Measurements from ENCODE around the gene SOCS1.
A peak's percentile ranks its signal among the peaks of the same experiment; 100 is the strongest.

SOCS1 gene

DNA sequence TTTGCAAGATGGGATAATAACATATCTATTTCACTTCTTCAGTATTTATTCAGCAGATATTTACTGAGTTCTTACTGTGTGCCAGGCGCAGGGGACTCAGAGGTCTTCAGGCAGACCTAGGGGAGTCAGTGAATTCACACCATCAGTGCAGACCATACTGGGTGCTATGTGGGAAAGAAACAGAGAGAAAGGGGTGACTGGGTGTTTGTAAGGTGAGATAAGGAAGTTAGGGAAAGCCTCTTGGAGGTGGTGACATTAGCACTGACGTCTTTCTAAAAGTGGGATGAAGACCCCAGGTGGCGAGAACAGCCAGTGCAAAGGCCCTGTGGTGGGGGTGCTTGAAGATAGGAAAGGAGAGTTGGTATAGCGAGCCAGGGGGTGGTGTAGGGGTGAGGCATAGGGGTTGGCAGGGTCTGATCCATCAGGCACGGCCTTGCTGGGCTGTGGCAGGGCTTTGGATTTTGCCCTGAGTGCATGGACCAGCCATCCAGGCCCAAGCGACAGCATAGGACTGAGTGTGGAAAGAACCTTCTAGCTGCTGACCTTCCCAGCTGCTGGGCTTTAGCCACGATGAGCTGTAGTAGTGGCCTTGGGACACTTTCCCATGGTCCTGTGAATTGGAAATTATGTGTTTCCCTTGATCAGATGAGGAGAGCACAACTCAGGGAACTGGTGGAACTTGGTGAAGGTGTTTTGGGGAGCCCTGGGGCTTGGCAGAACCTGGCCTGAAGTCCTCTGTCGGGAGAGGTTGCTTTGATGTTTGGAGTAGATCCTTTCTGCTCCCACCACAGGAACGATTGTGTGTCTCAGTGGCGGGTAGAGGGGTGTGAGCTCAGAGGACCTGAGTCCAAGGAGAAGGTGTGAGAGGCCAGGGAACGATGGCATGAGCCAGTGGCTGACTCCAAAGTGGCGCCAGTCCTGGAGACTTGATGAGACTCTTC is 3.9 kb upstream of the SOCS1 start:
- Mint-ChIP-seq H3K9me3 (no peaks in the 10 kb centered on the region), H3K4me3 (no peak overlapping the region), H3K4me1 (ENCODE audit: low read depth) (peaks cover 52% of the 10 kb centered on the region), H3K27ac (no peak overlapping the region), H3K27me3 (ENCODE audit: low read depth) (no peaks in the 10 kb centered on the region), H3K36me3 (ENCODE audit: low read depth) (peaks cover 7% of the 10 kb centered on the region)
- DNase-seq (ENCODE audit: low spot score): no peak

DNA sequence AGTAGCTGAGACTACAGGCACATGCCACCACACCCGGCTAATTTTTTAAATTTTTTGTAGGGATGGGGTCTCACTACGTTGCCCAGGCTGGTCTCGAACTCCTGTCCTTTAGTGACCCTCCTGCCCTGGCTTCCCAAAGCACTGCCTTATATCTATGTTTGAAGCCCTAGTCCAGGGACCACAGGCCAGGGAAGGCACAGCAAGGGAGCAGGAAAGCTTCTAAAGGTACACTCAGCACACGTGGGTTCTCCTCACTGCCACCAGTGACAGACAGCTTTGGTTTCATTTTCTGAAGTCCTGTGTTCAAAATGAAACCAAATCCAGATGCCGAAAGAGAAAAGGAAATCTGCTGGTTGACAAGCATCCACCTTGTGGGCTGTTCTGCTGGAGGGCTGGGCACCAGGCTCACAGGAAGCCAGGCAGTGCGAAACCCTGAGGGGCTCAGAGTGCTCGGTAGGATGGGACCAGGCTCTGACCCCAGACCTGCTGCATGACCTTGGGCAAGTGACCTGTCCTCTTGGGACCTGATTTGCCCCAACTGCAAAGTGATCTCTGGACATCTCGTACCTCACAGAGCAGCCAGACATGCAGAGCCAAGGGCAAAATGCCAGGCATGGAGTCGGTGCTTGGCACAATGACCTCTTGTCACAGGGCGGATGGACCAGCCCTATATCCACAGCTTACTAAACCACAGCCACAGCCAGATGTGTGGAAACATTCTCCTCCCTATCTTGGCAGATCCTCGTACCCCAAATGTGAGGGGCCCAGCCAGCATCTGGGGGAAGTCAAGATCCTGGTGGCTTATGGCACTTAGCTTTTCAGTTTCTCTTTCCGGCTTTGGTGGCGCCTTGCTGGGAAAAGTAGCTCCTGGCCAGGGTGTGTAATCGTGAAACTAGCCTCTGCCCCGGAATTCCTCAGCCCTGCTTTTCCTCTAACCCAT is 2.8 kb upstream of the SOCS1 start:
- Mint-ChIP-seq H3K27ac (peak overlapping the region; percentile 79), H3K9me3 (no peaks in the 10 kb centered on the region), H3K36me3 (ENCODE audit: low read depth) (peaks cover 17% of the 10 kb centered on the region), H3K4me3 (peak overlapping the region; percentile 60), H3K4me1 (ENCODE audit: low read depth) (peaks cover 43% of the 10 kb centered on the region), H3K27me3 (ENCODE audit: low read depth) (no peaks in the 10 kb centered on the region)
- DNase-seq (ENCODE audit: low spot score): peak; percentile 44

DNA sequence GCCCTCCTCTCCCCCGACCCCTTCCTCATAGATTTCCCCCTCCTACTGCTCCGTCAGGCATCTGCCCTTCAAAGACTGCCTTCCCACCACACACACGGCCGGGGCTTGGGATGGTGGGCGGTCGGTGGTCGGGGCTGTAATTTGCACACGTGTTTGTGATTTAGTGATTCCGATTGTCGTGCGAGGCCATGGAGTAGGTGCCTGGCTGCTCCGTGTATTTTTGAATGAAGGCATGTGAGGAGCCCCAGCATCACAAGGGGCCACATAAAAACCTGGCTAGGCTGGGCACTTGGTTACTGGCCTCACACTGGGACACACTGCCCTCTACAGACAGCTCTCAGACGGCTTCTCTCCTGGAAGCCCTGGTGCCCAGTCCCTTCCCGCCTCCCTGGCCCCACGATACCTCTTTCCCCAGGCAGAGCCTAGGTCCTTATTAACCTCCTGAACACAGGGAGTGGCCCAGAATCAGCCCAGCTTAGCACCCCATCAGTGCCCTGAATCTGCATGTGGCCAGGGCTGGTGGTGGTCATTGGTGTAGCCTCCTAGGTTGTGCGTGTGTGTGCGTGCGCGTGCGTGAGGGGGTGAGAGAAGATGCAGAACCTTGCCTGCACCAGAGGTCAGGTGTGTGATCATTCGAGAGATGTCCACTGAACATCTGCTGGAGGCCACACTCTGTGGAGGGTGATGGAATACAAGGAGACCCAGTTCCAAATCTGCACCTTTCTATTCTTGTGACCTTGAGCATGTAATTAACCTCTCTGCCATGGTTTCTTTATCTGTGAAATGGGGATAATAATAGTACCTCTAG is 1.3 kb upstream of the SOCS1 start:
- Mint-ChIP-seq H3K9me3 (no peaks in the 10 kb centered on the region), H3K36me3 (ENCODE audit: low read depth) (peaks cover 31% of the 10 kb centered on the region), H3K27ac (peak overlapping the region; percentile 86), H3K4me1 (ENCODE audit: low read depth) (peaks cover 39% of the 10 kb centered on the region), H3K27me3 (ENCODE audit: low read depth) (no peaks in the 10 kb centered on the region), H3K4me3 (peak overlapping the region; percentile 96)
- DNase-seq (ENCODE audit: low spot score): peak; percentile 70

DNA sequence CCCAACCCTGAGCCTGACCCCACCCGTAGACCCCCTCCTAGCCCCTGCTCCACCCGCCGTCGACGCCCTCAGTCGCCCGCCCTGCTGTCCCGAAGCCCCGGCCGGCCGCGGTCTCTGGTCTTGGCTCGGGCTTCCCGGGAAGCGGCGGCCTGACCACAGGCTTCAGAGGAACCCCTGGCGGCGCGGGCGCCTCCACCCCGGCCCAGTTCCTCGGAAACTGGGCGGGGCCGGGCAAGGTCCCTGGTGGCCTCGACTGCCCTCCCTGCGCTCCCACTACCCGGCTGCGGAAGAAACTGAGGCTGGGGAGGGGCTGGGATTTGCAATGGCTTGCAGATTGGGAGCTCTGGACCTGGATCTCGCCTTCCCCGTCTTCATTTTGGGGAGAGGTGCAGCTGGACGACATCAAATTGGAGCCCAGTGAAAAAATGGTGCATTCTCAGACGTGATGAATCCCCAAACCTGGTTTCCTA is 692 bp upstream of the SOCS1 start:
- Mint-ChIP-seq H3K36me3 (ENCODE audit: low read depth) (peaks cover 37% of the 10 kb centered on the region), H3K4me1 (ENCODE audit: low read depth) (peaks cover 44% of the 10 kb centered on the region), H3K27me3 (ENCODE audit: low read depth) (no peaks in the 10 kb centered on the region), H3K27ac (peak overlapping the region; percentile 86), H3K4me3 (peak overlapping the region; percentile 96), H3K9me3 (no peaks in the 10 kb centered on the region)
- DNase-seq (ENCODE audit: low spot score): peak; percentile 68

DNA sequence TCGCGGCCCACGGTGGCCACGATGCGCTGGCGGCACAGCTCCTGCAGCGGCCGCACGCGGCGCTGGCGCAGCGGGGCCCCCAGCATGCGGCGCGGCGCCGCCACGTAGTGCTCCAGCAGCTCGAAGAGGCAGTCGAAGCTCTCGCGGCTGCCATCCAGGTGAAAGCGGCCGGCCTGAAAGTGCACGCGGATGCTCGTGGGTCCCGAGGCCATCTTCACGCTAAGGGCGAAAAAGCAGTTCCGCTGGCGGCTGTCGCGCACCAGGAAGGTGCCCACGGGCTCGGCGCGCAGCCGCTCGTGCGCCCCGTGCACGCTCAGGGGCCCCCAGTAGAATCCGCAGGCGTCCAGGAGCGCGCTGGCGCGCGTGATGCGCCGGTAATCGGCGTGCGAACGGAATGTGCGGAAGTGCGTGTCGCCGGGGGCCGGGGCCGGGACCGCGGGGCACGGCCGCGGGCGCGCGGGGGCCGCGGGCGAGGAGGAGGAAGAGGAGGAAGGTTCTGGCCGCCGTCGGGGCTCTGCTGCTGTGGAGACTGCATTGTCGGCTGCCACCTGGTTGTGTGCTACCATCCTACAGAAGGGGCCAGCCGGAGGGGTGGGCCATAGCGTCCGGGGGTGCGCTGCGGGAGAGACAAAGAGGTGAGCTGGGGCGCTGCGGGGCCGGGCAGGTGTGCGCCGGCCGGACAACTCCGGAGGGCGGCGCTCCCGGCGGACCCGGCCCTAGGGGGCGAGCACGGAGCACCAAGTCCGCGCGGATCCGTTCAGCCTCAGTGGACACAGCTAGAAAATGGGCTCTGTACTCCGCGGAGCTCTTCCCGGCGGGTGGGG is 879 bp downstream of the SOCS1 start:
- H3K27me3 Mint-ChIP-seq (ENCODE audit: low read depth): no peaks in the 10 kb centered on the region
- peak overlapping the region; percentile 99 for H3K4me3 Mint-ChIP-seq
- H3K36me3 Mint-ChIP-seq (ENCODE audit: low read depth): peaks cover 51% of the 10 kb centered on the region
- no peaks in the 10 kb centered on the region for H3K9me3 Mint-ChIP-seq
- H3K27ac Mint-ChIP-seq: peak overlapping the region; percentile 82
- peaks cover 52% of the 10 kb centered on the region for H3K4me1 Mint-ChIP-seq (ENCODE audit: low read depth)
- DNase-seq (ENCODE audit: low spot score): no peak

DNA sequence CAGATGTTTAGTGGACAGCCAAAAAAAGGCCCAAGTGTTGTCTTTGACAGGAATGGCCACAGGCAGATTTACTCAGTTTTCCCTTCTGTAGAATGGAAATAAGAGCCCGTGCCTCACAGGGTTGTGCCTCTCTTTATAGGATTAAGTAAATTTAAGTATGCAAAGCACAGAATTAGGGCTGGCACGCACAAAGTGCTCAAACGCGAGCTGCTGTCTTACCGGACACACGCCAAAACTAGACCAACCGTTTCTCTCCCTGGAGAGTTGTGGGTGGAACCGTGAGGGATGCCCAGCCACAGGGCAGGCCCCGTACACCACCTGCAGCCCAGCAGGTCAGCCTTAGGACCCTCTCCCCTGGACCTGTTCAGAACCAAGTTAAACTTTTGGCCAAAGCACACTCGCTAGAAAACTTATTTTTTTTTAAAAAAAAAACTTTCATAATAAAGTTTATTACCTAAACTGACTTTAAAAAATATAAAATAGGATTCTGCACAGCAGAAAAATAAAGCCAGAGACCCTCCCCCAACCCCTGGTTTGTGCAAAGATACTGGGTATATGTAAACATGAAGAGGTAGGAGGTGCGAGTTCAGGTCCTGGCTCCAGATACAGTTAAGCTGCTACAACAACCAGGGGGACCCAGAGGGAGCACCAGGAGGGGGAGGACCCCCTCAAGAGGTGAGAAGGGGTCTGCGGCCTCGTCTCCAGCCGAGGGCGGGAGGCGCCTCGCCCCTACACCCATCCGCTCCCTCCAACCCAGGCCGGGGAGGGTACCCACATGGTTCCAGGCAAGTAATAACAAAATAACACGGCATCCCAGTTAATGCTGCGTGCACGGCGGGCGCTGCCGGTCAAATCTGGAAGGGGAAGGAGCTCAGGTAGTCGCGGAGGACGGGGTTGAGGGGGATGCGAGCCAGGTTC is 1.8 kb downstream of the SOCS1 start:
- H3K9me3 Mint-ChIP-seq: no peaks in the 10 kb centered on the region
- H3K27me3 Mint-ChIP-seq (ENCODE audit: low read depth): no peaks in the 10 kb centered on the region
- peak overlapping the region; percentile 95 for H3K27ac Mint-ChIP-seq
- DNase-seq (ENCODE audit: low spot score): peak; percentile 17
- H3K4me3 Mint-ChIP-seq: peak overlapping the region; percentile 99
- peaks cover 44% of the 10 kb centered on the region for H3K4me1 Mint-ChIP-seq (ENCODE audit: low read depth)
- H3K36me3 Mint-ChIP-seq (ENCODE audit: low read depth): peaks cover 57% of the 10 kb centered on the region

DNA sequence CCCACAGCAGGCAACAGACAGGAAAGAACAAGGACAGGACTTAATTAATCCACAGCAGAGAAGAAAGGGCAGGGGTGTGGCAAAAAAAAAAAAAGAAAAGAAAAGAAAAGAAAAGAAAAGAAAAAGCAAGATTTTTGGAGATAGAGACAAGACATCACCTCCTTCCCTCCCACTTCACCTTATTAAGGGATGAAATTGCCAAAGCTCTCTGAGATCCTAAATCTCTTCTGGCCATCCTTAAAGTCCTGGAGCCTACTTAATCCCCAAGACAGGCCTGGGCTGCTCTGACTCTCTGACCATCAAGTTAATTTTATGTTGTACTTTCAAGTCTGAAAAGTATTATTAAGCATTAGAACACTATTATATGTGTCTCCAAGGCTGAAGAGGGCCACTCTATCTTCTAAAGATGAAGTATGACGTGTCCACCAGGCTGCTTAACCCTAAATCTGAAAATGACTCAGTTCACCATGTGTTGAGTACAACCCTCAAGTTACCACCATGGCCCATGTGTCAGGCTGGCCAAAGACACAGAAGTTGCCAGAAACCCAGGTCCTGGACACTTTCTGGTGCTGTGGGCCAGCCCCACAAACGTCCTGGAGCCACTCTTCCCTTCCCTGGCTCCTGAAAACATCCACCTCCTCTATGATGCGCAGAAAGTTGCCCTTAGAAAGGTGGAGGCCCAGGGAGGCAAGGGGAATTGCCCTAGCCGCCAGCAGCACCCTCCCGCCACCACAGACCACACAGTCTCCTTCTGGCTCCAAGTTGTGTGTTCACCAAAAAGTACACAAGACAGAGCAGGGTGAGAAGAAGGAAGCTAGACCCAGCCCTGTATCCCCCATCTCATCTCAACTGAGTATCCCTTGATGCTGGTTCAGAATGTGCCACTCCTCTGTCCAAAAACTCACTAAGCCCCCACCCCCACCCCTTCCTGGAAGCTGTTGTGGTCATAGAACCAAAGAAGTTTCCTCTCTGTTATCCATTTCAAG is 2.7 kb downstream of the SOCS1 start:
- Mint-ChIP-seq H3K27me3 (ENCODE audit: low read depth) (no peaks in the 10 kb centered on the region), H3K4me3 (peak overlapping the region; percentile 99), H3K9me3 (no peaks in the 10 kb centered on the region), H3K36me3 (ENCODE audit: low read depth) (peaks cover 66% of the 10 kb centered on the region), H3K4me1 (ENCODE audit: low read depth) (peaks cover 40% of the 10 kb centered on the region), H3K27ac (peak overlapping the region; percentile 95)
- DNase-seq (ENCODE audit: low spot score): peak; percentile 54

DNA sequence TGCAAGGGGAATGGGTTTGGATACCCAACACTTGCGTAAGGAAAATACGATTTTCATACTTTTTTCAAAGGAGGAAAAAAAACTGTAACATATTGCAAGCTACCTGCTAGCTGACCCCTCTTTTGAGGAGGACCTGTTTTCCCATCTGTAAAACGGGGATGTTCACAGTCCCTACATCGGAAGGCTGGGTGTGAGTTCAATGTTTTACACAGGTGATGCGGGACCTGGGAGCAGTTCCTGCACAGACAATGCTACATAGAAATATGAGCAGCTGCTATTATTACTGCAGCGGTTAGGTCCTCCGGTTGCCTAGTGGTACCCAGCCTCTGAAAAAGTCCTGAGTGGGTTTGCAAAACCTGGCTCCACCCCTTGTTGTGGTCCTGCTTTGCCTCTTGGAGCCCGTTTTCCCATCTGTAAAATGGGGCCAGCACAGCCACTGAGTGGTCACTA is 3.5 kb downstream of the SOCS1 start:
- H3K9me3 Mint-ChIP-seq: no peaks in the 10 kb centered on the region
- H3K4me3 Mint-ChIP-seq: peak overlapping the region; percentile 99
- H3K27ac Mint-ChIP-seq: peak overlapping the region; percentile 95
- peaks cover 72% of the 10 kb centered on the region for H3K36me3 Mint-ChIP-seq (ENCODE audit: low read depth)
- H3K4me1 Mint-ChIP-seq (ENCODE audit: low read depth): peaks cover 38% of the 10 kb centered on the region
- DNase-seq (ENCODE audit: low spot score): peak; percentile 19
- H3K27me3 Mint-ChIP-seq (ENCODE audit: low read depth): no peaks in the 10 kb centered on the region

DNA sequence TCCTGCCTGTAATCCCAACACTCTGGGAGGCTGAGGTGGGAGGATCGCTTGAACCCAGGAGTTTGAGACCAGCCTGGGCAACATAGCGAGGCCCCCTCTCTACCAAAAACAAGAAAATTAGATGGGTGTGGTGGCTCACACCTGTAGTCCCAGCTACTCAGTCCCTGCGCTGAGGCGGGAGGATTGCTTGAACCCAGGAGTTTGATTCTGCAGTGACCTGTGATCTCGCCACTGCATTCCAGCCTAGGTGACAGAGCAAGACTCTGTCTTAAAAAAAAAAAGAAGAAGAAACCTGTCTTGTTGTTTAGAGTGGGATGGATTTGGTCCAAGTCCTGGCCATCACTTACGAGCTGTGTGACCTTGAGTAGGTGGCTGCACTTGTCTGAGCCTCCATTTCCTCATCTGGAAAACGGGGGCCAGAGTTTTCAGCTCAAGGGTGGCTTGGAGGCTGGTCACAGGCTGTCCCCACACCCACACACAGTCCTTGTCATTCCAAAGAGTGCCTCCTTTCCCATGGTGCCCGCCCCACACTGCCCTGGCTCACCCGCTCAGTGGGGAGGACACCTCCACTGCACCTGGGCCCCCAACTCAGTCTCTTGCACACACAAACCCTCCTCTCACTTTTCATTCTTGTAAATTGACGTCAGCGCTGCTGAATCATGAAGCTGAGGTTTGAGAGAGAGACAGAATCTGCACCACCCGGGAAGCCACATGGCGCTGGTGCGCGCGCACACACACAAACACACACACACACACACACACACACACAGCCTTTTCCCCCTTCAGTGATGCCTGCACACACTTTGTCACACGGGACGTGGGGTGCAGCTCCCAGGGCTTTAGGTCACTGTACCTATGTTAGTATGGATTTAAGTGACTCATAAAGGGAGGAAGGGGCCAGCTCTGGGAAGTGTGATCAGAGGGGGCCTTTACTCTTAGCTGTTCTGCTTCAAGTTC is 4.2 kb downstream of the SOCS1 start:
- H3K27ac Mint-ChIP-seq: peak overlapping the region; percentile 95
- H3K36me3 Mint-ChIP-seq (ENCODE audit: low read depth): peaks cover 75% of the 10 kb centered on the region
- H3K4me3 Mint-ChIP-seq: peak overlapping the region; percentile 99
- DNase-seq (ENCODE audit: low spot score): peak; percentile 85
- H3K27me3 Mint-ChIP-seq (ENCODE audit: low read depth): no peaks in the 10 kb centered on the region
- peaks cover 33% of the 10 kb centered on the region for H3K4me1 Mint-ChIP-seq (ENCODE audit: low read depth)
- no peaks in the 10 kb centered on the region for H3K9me3 Mint-ChIP-seq

DNA sequence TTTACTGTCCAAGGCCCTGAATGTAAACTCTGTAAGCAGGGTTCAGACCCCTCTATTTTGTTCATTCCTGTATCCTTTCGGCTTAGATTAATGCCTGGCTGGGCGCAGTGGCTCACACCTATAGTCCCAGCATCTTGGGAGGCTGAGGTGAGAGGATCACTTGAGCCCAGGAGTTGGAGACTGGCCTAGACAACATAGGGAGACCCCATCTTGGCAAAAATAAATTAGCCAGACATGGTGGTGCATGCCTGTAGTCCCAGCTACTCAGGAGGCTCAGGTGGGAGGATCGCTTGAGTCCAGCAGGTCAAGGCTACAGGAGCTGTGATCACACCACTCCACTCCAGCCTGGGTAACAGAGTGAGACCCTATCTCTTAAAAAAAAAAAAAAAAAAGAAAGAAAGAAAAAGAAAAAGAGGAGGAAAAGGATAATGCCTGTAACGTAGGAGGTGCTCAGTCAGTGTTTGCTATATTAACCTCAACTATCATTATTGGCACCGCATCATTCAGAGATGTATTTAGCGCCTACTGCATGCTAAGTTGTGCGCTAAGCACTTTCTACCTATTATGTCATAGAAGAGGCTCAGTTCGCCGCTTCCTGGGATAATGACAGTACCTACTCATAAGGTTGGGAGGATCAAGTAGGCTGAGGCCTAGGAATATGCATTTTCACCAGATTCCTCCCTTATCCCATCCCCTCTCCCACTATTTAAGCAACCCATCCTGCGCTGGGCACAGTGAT is 5.0 kb downstream of the SOCS1 start:
- DNase-seq (ENCODE audit: low spot score): no peak
- Mint-ChIP-seq H3K4me3 (peak overlapping the region; percentile 99), H3K27ac (peak overlapping the region; percentile 95), H3K27me3 (ENCODE audit: low read depth) (no peaks in the 10 kb centered on the region), H3K4me1 (ENCODE audit: low read depth) (peaks cover 38% of the 10 kb centered on the region), H3K9me3 (no peaks in the 10 kb centered on the region), H3K36me3 (ENCODE audit: low read depth) (peaks cover 72% of the 10 kb centered on the region)
